Hypothalamus (tissue), 51 donors: ENCODE measurements around the gene PLAC1.

Source experiments
- DNase-seq, 51 donors: peaks; one replicate each; lab custom pipeline; 2025; lab: John Stamatoyannopoulos, UW

The PLAC1 gene, protein sequence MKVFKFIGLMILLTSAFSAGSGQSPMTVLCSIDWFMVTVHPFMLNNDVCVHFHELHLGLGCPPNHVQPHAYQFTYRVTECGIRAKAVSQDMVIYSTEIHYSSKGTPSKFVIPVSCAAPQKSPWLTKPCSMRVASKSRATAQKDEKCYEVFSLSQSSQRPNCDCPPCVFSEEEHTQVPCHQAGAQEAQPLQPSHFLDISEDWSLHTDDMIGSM

DNA sequence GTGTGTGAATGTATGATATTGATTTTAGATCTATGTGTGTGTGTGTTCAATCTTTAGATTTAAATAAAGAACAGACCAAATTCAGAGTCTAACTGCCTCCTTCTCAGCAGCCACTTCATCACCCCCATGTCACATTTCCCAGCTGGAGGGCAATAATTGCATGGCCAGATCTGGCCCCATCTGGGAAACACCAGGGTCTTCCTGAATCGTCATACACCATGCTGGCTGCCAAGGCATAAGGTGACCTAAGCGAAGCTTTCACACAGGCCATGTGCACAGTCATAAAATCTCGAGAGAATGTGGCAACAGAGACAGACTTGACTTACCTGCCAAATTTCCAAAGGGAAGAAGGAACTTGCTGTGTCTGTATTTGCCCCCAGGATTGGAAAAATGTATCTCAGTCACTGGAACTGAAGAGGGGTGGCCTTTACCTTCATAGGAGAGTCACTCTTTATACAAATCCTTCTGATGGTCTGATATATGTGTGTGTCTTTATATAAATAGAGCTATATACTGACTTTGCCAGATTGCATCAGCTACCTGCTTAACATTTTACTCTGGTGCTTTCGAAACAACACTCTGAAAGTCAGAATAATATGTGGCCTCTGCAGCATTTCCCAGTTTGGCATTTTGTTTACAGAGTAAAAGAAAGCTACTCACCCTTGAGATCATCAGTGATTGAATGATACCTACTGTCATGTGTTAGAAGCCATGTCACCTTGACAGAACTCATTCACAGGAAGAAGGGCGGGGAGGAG is at the start of gene PLAC1:
TSS of gene PLAC1 (minus strand) at position 470 of the 758 bp plus-strand sequence. CDS start 91,789 bp downstream, outside the sequence.
- DNase-seq: no peak

DNA sequence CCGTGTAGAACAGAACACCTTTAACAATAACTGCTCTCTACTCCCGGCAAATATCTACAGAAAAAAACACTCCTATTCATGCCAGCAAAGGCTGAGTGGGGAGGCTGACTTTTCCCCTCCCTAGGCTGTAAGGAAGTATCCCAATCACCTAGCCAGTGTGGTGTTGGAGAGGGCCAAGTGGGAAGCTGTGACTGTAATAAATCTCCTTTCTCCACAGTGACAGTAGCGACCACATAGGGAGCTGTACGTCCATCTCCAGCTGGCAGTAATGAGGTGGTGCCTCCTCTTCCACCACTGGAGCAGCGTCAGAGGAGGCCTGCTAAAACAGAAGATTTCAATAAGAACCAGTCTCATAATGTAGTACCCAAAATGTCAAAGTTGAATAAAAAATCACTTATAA is 47.9 kb upstream of the PLAC1 start:
- no peak for DNase-seq

GRCh38 chrX:134695999-134696398 is 37.7 kb upstream of the PLAC1 start:
- DNase-seq: no peak

DNA sequence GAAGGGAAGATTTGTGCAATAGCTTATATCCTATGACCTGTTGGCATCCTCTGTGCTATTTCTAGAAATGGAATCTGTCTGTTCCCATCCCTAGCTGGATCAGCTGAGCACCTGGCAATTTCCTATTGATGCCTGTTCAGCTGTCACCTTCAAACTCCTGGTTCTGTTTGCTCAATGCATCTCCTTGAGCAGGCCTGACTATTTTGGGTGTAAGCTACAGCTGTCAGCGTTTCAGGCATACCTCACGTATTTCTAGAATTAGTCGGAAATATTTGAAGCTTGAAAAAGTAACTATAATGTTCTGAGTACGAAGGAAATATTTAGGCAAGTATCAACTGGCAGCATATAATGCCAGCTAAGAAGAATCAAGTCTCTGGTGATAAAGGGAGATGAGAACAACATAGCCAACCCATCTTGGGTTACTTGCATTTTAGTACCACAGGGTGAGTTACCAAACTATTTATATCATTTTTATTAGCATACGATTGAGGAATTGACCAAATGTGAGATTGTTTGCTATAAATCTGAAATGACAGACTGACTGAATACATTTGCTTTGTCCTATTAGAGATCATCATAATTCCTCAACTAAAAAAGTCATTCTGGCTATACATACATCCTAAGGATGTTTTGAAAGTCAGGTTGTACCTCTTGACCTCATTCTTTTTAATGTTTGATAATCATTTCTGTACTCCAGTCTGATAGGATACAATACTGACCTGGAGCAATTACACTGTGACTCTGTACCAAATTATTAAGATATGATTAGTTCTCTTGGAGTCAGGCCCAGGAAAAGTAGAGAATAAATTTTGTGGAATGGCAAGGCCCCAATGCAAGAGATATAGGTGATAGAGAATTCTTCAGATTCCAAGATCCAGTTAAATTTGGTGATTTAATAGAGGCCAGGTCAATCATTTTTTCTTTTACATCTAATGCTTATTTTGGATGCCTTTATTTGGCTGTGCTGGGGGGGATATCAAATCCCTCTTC is 36.4 kb upstream of the PLAC1 start:
- no peak for DNase-seq

GRCh38 chrX:134693644-134694043 is 35.4 kb upstream of the PLAC1 start:
- no peak for DNase-seq

GRCh38 chrX:134692990-134693389 is 34.7 kb upstream of the PLAC1 start:
- no peak for DNase-seq

GRCh38 chrX:134692233-134692632 is 34.0 kb upstream of the PLAC1 start:
- DNase-seq: no peak

DNA sequence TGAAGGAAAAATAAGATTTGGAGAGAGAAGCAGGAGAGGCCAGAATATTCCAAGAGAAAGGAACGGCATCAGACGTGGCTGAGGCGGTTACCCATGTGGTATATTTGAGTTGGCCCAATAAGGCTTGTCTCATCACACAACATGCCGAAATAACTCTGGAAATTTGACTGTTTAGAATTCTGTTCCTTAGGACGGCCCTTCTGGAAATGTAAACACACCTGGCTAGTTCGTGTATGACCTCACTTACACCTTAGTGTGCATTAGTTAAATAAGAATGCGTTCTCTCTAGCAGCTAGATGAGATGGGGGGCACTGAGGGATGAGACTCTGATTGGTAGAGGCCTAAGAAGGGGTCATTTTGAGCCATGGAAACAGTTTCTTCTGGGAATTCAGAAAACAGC is 33.2 kb upstream of the PLAC1 start:
- no peak for DNase-seq

DNA sequence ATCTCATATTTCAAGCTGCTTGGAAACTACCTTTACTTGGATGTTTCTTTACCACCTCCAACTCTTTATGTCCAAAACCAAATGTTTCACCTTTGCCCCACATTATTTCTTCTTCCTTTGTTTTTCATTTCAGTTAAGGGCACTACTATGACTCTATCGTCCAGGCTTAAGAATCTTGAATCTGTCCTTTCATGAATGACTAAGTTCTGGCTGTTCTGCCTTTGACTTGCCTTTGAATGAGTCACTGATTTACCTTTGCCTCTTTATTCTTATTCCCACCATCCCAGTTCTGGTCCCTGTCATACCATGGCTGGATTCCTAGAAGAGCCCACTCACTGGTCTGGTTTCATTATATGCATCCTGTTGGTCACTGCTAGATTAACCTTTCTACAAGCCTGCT is 30.6 kb upstream of the PLAC1 start:
- DNase-seq: no peak

DNA sequence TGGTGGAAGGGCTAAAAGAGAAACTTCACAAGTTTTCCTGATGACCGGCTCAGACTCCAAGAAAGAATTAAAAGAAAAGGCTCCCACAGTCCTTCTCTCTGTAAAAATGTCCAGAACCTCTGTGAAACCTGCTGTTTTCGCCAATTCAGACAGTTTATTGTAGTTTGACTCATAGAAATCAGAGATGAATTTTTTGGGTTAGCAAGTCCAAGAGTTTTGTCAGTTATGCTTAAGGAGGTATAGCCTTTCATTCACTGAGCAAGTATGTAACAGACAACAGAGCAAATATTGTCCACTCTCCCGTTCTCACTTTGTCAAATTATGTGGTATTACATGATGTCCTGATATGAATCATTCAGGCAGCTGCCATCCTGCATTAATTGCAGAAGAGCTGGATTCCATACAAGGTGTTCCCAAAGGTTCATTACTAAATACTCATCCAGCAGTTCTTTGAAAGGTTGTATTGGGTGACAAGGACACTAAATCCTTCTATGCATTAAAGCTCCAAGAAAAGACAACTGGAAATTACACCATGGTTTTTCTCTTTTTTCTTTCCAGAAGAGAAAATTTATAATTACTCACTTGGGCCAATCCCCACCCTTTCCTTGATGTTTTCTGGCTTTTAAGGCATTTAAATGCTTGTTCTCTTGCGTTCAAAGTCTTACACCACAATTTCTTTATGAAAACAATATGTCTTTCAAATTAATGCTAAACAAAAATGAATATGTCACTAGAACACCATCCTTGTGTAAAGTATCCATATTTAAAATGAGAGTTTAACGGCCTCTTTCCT is 30.0 kb upstream of the PLAC1 start:
- no peak for DNase-seq

DNA sequence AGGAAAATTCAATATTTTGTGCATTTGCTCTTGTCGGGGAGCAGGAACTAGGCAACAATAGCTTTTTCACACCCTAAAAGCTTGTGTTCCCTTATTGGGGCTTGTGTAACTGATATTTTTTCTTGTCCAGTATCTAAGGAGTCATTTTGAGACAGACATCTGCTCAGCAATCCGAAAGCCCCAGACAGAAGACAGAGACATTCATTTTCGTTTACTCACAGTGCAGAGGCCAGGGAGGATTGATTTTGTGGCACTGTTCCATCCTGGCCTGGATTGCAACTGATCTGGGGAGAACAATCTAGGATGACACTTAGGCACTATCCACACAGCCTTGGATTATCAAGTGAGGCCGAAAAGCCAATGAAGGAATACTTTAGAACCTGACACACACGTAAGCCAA is 27.4 kb upstream of the PLAC1 start:
- no peak for DNase-seq

- DNase-seq: no peak
Observed at GRCh38 chrX:134684956-134685355, 26.7 kb upstream of the PLAC1 start.

DNA sequence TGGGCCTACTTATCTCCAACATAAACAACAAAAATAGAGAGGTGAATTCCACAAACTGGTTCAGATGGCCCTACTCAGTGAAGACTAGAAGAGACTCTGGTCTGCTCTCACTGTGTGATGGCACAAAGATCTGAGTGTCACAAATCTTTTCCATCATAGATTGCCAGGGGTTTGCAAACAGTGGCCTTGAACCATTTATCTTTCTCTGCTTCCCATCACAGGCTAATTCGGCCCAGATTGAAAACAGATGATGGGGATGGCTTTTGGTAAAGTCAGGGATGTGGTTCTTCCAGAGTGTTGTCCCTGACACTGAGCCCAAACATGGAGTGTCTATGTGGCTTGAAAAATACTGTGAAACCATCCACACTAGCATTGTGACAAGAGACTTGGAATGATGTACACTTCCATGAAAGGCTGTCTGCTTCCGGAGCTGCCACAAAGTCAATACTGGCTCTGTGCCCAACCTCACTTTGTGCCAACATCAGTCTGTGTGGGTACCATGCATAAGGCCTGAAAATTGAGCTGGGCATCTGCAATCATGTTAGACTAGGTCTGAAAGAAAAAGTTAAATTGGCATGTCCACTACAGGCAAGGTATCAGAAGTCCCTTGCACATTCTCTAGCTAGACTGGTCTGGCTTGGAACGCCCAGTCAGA is 25.2 kb upstream of the PLAC1 start:
- DNase-seq: no peak

DNA sequence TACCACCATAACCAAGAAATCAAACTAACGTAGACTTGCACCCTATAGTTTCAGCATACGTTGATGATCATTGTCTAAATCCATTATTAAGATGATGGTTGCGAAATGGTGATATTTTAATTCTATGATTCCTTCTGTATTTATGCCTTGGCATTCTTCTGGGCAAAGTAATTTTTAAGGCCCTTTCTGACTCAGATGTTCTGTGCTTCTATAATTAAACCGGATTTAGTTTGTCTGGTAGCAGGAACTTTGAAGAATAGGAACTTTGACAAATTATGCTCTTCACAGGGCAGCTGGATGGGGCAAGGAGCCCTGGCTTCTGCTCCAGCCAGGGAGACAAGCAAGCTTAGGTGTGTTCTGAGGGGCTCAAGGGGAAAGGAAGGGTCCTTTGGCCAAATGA is 23.8 kb upstream of the PLAC1 start:
- no peak for DNase-seq

DNA sequence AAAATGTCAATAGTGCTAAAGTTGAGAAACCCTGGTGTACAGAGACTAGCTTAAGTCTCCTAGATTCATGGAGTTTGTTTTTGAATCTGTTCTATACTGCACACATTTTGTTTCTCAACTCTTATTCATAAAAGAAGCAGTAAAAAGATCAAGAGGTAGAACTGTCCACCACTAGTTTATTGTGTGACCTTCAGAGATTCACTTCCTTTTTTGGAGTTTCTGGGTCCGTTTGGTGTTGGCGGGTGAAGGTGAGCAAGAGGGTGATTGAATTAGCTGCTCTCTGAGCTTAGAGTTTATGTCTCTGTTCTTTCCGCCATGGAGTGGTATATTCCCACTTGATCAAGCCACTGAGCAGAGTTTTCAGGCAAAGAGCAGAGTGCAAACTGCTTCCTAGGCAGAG is 21.4 kb upstream of the PLAC1 start:
- no peak for DNase-seq

GRCh38 chrX:134679221-134679620 is 20.9 kb upstream of the PLAC1 start:
- no peak for DNase-seq

DNA sequence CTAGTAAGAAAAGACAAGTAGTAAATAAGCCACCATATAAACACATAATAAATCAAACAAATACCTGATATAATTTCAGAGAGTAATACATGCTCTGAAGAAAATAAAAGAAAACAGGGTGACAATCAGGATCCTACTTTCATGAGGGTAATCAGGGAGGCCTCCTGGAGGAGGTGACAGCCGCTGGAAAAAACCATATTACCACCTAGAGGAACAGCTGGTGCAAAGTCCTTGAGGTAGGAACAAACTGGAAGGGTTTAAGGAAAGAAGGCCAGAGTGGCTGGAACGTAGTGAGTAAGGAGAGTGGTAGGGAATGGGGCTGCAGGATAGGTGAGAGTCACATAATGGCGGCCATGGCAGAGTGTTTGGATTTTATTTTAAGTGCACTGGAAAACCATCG is 19.1 kb upstream of the PLAC1 start:
- DNase-seq: no peak

DNA sequence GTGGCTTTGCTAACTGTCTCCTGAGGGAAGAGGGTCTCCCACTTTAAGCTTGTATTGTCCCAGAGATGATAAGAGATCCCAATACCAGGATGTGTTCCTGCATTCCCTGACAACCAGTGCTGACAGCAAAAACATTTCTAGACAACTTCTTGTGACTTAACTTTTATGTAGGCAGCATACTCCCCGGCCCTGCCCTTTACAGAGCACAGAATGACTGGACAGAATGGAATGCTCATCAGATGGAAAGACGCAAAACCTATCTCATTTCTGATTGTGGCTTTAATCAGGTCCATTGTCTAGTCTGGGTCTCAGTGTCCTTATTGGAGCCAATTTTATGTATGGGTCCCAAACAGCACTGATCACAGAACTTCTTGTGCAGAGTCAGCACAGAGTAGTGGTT is 18.2 kb upstream of the PLAC1 start:
- DNase-seq: no peak

DNA sequence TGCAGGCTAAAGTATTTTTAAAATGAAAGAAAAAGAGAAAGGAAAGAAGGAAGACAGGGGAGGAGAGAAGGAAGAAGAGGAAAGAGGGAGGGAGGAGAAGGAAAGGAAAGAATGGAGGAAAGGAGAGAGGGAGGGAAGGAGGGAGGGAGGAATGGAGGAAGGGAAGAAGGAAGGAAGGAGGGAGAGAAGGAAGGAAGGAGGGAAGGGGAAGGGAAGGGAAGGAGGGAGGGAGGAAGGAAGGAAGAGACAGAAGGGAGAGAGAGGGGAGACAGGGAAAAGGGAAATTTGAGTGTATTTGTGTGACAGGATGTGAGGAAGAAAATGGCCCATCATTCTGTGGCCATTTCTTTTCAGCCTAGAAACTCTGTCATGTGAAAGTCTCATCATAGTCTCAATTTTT is 14.9 kb upstream of the PLAC1 start:
- DNase-seq: no peak

GRCh38 chrX:134672101-134672500 is 13.8 kb upstream of the PLAC1 start:
- DNase-seq: no peak
